IPS DF 6.9 (cell line): Measurements from ENCODE around the gene ALDOA.
"Not testable (repeated sequence)": the region's sequence is repeated elsewhere in the genome, so short reads cannot be mapped to it uniquely, and the experiment has no call there.

ENCODE experiments used
- DNase-seq: peaks from one replicate; pipeline ENCODE4 v3.0.0-alpha.2; 2013; ENCODE audit warnings: low read depth, low spot score
- H3K27ac ChIP-seq: one replicate; pipeline ENCODE4 v1.5.1; 2013; ENCODE audit warnings: low read length, control low read depth
- H3K27me3 ChIP-seq: 2 replicates; pipeline ENCODE4 v1.6.1; 2013; ENCODE audit warnings: mild to moderate bottlenecking, low read length; ENCODE audit not compliant: control insufficient read depth, insufficient read depth
- H3K36me3 ChIP-seq: 2 replicates; pipeline ENCODE4 v1.6.1; 2013; ENCODE audit warnings: low read length; ENCODE audit not compliant: control insufficient read depth, insufficient read depth
- H3K4me1 ChIP-seq: 2 replicates; pipeline ENCODE4 v1.6.1; 2013; ENCODE audit warnings: low read length; ENCODE audit not compliant: control insufficient read depth, insufficient read depth
- H3K4me3 ChIP-seq: 2 replicates; pipeline ENCODE4 v1.5.1; 2013; ENCODE audit warnings: mild to moderate bottlenecking, low read length
- H3K9me3 ChIP-seq: 2 replicates; pipeline ENCODE4 v1.6.1; 2013; ENCODE audit warnings: low read length, inconsistent platforms; ENCODE audit not compliant: control insufficient read depth, insufficient read depth
- WGBS: extraction: QIAGEN DNeasy Blood & Tissue Kit; methylation state at CpG from one replicate; pipeline ENCODE4 v1.1.7; 2013; ENCODE audit warnings: mixed read lengths, missing lambda C conversion rate; ENCODE audit not compliant: insufficient read length, insufficient coverage; 5-methylcytosine and 5-hydroxymethylcytosine counted together

The ALDOA gene

DNA sequence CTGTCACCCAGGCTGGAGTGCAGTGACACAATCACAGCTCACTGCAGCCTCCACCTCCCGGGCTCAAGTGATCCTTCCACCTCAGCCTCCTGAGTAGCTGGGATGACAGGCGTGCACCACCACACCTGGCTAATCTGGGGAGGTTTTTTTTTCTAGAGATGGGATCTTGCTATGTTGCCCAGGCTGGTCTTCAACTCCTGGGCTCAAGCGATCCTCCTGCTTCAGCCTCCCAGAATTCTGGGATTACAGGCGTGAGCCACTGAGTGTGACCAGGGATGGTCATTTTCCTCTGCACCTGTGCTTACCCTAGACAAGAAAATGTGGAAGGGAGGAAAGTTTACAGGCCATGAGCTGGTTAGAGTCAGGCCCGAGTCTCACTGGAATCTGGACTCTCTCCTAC, 24.9 kb upstream of the ALDOA start:
- H3K36me3 ChIP-seq, H3K27me3 ChIP-seq, DNase-seq, H3K9me3 ChIP-seq, H3K27ac ChIP-seq, H3K4me1 ChIP-seq, H3K4me3 ChIP-seq: not testable (repeated sequence)
- WGBS: no CpG with 5 or more reads among the region's 5 CpGs

- Histone ChIP-seq H3K4me1 (no peaks in the 10 kb centered on the region), H3K9me3 (no peaks in the 10 kb centered on the region), H3K4me3 (no peak overlapping the region), H3K27ac (no peak overlapping the region), H3K27me3 (no peaks in the 10 kb centered on the region), H3K36me3 (no peaks in the 10 kb centered on the region)
- no peak for DNase-seq
- no CpG with 5 or more reads among the region's 5 CpGs for WGBS
Measured at GRCh38 chr16:30041841-30042240, 23.7 kb upstream of the ALDOA start.

GRCh38 chr16:30046178-30046577, 19.4 kb upstream of the ALDOA start:
- H3K36me3 ChIP-seq: no peaks in the 10 kb centered on the region
- no peaks in the 10 kb centered on the region for H3K27me3 ChIP-seq
- WGBS: no CpG with 5 or more reads among the region's 8 CpGs
- no peaks in the 10 kb centered on the region for H3K9me3 ChIP-seq
- no peak for DNase-seq
- H3K27ac ChIP-seq: no peak overlapping the region
- H3K4me1 ChIP-seq: no peaks in the 10 kb centered on the region
- no peak overlapping the region for H3K4me3 ChIP-seq

DNA sequence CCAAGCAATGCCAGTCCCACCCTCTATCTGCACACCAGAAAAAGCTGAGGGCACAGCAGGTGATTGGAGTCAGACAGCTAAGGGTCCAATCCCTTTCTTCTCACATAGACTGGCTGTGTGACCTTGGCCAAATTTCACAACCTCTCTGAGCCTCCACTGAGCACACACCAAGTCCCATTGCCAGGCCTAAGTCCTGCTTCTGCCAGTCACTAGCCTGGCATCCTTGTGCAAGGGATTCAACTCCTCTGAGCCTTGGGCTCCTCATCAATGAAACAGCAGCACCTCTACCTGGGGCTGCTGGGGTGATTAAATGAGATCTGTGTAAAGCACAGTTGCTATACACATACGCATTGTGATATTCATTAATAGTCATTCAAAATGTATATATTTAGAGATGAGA, 19.0 kb upstream of the ALDOA start:
- no peak overlapping the region for H3K27ac ChIP-seq
- H3K4me1 ChIP-seq: no peaks in the 10 kb centered on the region
- no peak for DNase-seq
- H3K36me3 ChIP-seq: no peaks in the 10 kb centered on the region
- no peaks in the 10 kb centered on the region for H3K27me3 ChIP-seq
- no peak overlapping the region for H3K4me3 ChIP-seq
- no peaks in the 10 kb centered on the region for H3K9me3 ChIP-seq
- WGBS: no CpG with 5 or more reads among the region's 1 CpG

DNA sequence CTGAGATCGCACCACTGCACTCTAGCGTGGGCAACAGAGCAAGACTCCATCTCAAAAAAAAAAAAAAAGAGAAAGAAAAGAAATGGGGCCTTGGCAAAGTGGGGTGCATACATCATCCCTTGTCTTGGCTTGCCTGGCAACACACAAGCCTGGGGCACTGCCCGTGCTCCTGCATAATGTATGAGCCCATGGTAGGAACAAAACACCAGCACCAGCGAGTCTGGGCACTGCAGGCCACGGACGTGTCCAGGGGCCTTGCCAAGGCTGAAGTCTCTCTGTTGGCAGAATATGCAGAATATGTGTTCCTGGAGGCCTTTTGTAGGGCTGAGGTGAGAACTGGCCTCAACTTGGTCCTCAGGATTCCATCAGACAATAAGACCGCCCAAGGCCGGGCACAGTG, 15.7 kb upstream of the ALDOA start:
- no peak overlapping the region for H3K27ac ChIP-seq
- no peaks in the 10 kb centered on the region for H3K4me1 ChIP-seq
- no CpG with 5 or more reads among the region's 8 CpGs for WGBS
- H3K36me3 ChIP-seq: no peaks in the 10 kb centered on the region
- no peaks in the 10 kb centered on the region for H3K27me3 ChIP-seq
- no peak overlapping the region for H3K4me3 ChIP-seq
- no peak for DNase-seq
- H3K9me3 ChIP-seq: no peaks in the 10 kb centered on the region

DNA sequence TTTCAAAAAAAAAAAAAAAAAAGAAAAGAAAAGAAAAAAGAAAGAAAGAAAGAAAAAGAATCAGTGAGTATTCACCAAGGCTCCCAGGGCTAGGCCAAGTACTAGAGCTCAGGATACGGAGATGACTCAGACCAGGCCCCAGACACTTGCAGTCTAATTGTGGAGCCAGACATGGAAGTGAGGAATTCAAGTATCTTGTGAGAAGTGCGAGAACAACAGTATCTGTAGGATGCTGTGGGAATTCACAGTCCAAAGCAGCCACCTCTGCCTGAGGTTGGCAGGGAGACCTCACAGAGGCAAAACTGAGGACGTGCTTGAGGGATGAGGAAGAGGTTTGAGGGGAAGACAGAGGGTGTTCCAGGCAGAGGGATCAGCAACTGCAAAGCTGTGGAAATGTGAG, 14.0 kb upstream of the ALDOA start:
- DNase-seq: no peak
- H3K27ac ChIP-seq: no peak overlapping the region
- H3K4me1 ChIP-seq: no peaks in the 10 kb centered on the region
- no peaks in the 10 kb centered on the region for H3K9me3 ChIP-seq
- no peaks in the 10 kb centered on the region for H3K27me3 ChIP-seq
- H3K4me3 ChIP-seq: no peak overlapping the region
- WGBS: no CpG with 5 or more reads among the region's 3 CpGs
- H3K36me3 ChIP-seq: no peaks in the 10 kb centered on the region

- Histone ChIP-seq H3K36me3 (no peaks in the 10 kb centered on the region), H3K4me3 (peak overlapping the region; percentile 69; the same call in 1 of the 2 replicates), H3K9me3 (no peaks in the 10 kb centered on the region), H3K27ac (no peak overlapping the region), H3K27me3 (no peaks in the 10 kb centered on the region), H3K4me1 (no peaks in the 10 kb centered on the region)
- no peak for DNase-seq
- WGBS: no CpG with 5 or more reads among the region's 58 CpGs
Measured at GRCh38 chr16:30052671-30053372, 12.7 kb upstream of the ALDOA start.

- H3K4me3 ChIP-seq: peak overlapping the region; percentile 69; the same call in 1 of the 2 replicates
- WGBS: no CpG with 5 or more reads among the region's 19 CpGs
- no peak for DNase-seq
Measured at GRCh38 chr16:30053376-30054015, 12.1 kb upstream of the ALDOA start.

GRCh38 chr16:30054451-30054850, 11.1 kb upstream of the ALDOA start:
- no CpG with 5 or more reads among the region's 8 CpGs for WGBS
- H3K36me3 ChIP-seq: no peaks in the 10 kb centered on the region
- no peaks in the 10 kb centered on the region for H3K27me3 ChIP-seq
- no peak overlapping the region for H3K27ac ChIP-seq
- no peak for DNase-seq
- H3K4me1 ChIP-seq: no peaks in the 10 kb centered on the region
- no peak overlapping the region for H3K4me3 ChIP-seq
- H3K9me3 ChIP-seq: no peaks in the 10 kb centered on the region

More at GRCh38 chr16:30053376-30054015, 12.1 kb upstream of the ALDOA start:
- H3K9me3 ChIP-seq: no peaks in the 10 kb centered on the region
- no peaks in the 10 kb centered on the region for H3K36me3 ChIP-seq
- H3K4me1 ChIP-seq: no peaks in the 10 kb centered on the region
- no peak overlapping the region for H3K27ac ChIP-seq
- H3K27me3 ChIP-seq: no peaks in the 10 kb centered on the region

GRCh38 chr16:30054959-30055553, 10.5 kb upstream of the ALDOA start:
- Histone ChIP-seq H3K36me3 (no peaks in the 10 kb centered on the region), H3K27me3 (no peaks in the 10 kb centered on the region), H3K27ac (no peak overlapping the region), H3K4me3 (no peak overlapping the region), H3K4me1 (no peaks in the 10 kb centered on the region), H3K9me3 (no peaks in the 10 kb centered on the region)
- DNase-seq: no peak
- WGBS: no CpG with 5 or more reads among the region's 10 CpGs
